ENCODE measurements around the gene PC.

- TF ChIP-seq ZNF274 (IDR thresholded peaks at IDR 0.05; ENCODE audit: low read depth, low read length): no peak
- TF ChIP-seq YY1 (IDR thresholded peaks at IDR 0.05; ENCODE audit: insufficient read depth, insufficient read length): no peak
- no peak for TF ChIP-seq SUZ12 (IDR thresholded peaks at IDR 0.05; ENCODE audit: extremely low read depth, insufficient read depth, insufficient read length)
These were observed 79.7 kb downstream of the PC start for GRCh38 chr11:66878474-66878873.
